Measurements from ENCODE around the gene ASAP3. TPM values are rescaled to one million over a fixed set of nuclear protein-coding genes. Genes with fewer than 3 reads are reported as not detected.

ASAP3 gene
- total and polyA plus RNA-seq, 2 of the 4 experiments (the other 2 are of a cell fraction) = 18.6 to 18.8 TPM

GRCh38 chr1:23399229-23399628 lies 84.8 kb downstream of the ASAP3 start:
- Histone ChIP-seq H2BK5ac (ENCODE audit: low read depth, low read length, poor library complexity, severe bottlenecking) (no peak overlapping the region), H3K56ac (ENCODE audit: extremely low read depth, insufficient read depth, low read length) (no peak overlapping the region), H2AK9ac (replicated peaks; ENCODE audit: low read depth, low read length, poor library complexity) (no peak overlapping the region), H3K18ac (ENCODE audit: low read depth, low read length) (no peak overlapping the region), H3K23ac (ENCODE audit: low read depth, low read length) (no peak overlapping the region), H4K20me1 (ENCODE audit: insufficient read depth, low read length) (peaks cover 5% of the 10 kb centered on the region; the same call in 1 of the 2 replicates), H3K14ac (replicated peaks; ENCODE audit: low read depth, low read length) (no peak overlapping the region), H3K9ac (ENCODE audit: low read depth, low read length) (no peak overlapping the region), H3K36me3 (ENCODE audit: control insufficient read depth, insufficient read depth, low read length) (no peaks in the 10 kb centered on the region), H4K91ac (ENCODE audit: insufficient read depth, low read depth, low read length) (no peak overlapping the region), H3K27me3 (ENCODE audit: control insufficient read depth, insufficient read depth, low read length) (no peaks in the 10 kb centered on the region), H3K4me2 (ENCODE audit: low read depth, low read length) (no peak overlapping the region), H2BK15ac (ENCODE audit: low read depth, low read length) (no peak overlapping the region), H2AFZ (replicated peaks; ENCODE audit: low read length, poor library complexity) (no peak overlapping the region), H3K9me1 (ENCODE audit: insufficient read depth, low read length) (peaks cover 25% of the 10 kb centered on the region), H3K4me1 (ENCODE audit: control insufficient read depth, insufficient read depth, low read length) (peaks cover 27% of the 10 kb centered on the region), H3K27ac (ENCODE audit: insufficient read depth, low read length) (no peak overlapping the region), H2AK5ac (ENCODE audit: low read depth, low read length) (no peak overlapping the region), H2BK20ac (ENCODE audit: low read depth, low read length) (no peak overlapping the region), H4K8ac (ENCODE audit: low read depth in 2 of 2, low read length in 2 of 2) (no peak overlapping the region), H3K4me3 (ENCODE audit: insufficient read depth, low read depth, low read length) (no peak overlapping the region), H4K5ac (ENCODE audit: low read depth, low read length) (no peak overlapping the region), H3K9me3 (ENCODE audit: control insufficient read depth, insufficient read depth, low read length) (no peaks in the 10 kb centered on the region), H3K79me1 (ENCODE audit: low read depth in 1 of 2, low read length in 2 of 2) (0 out of 4 replicates have a peak, but pooled peaks cover 0 to 3% of the 10 kb centered on the region in 2 experiments), H2BK120ac (ENCODE audit: low read depth, low read length) (no peak overlapping the region), H3K4ac (ENCODE audit: low read depth, low read length) (no peak overlapping the region)
- dilution Hi-C loops (cut with HindIII; ENCODE audit: low sequenced_read_pairs, unreplicated experiment) = no loop called here
- no CpG with 5 or more reads among the region's 1 CpG for WGBS, 2 experiments (ENCODE audit: extremely low coverage in 2 of 2, insufficient read length in 1 of 2)
- DNase-seq (no peak), ATAC-seq (ENCODE audit: low read depth) (no peak)
- TF ChIP-seq RFX5 (IDR thresholded peaks at IDR 0.05; ENCODE audit: low read depth, low read length) = no peak
- TF ChIP-seq USF2 (IDR thresholded peaks at IDR 0.05; ENCODE audit: low read depth, low read length) = no peak
- no peak for TF ChIP-seq ELK1 (IDR thresholded peaks at IDR 0.05; ENCODE audit: borderline replicate concordance, low read depth, low read length)
- TF ChIP-seq RCOR1 (IDR thresholded peaks at IDR 0.05; ENCODE audit: insufficient replicate concordance, low read length) = no peak
- no peak for TF ChIP-seq POLR2A (IDR thresholded peaks at IDR 0.05; ENCODE audit: low read depth, low read length)
- TF ChIP-seq FOS (IDR thresholded peaks at IDR 0.05; ENCODE audit: low read depth, low read length) = no peak
- TF ChIP-seq CEBPB (IDR thresholded peaks at IDR 0.05; ENCODE audit: low read depth, low read length) = no peak
- no peak for TF ChIP-seq CHD1 (IDR thresholded peaks at IDR 0.05; ENCODE audit: low read depth, low read length)
- TF ChIP-seq BHLHE40 (IDR thresholded peaks at IDR 0.05; ENCODE audit: low read depth, low read length) = no peak
- BruUV-seq (replicated peaks) = no TSS peak
- ChIA-PET POLR2A (ENCODE audit: unreplicated experiment) (no interaction called here), CTCF (no interaction called here)
- intact Hi-C loops (cut with micrococcal nuclease) = no loop called here
- in situ Hi-C loops (cut with MboI; ENCODE audit: low sequenced_read_pairs) = no loop called here
